Measurements from ENCODE around the gene PRIMA1.

The PRIMA1 gene

GRCh38 chr14:93799989-93800921 lies 12.0 kb upstream of the PRIMA1 start:
- TF ChIP-seq CTCF (IDR thresholded peaks at IDR 0.05; ENCODE audit: low read depth, low read length) = no peak
- no peak overlapping the region for H3K27ac ChIP-seq
- DNase-seq = no peak

GRCh38 chr14:93799617-93799988 lies 11.3 kb upstream of the PRIMA1 start:
- H3K4me3 ChIP-seq (ENCODE audit: low read depth, low read length) = no peak overlapping the region

More at GRCh38 chr14:93799989-93800921, 12.0 kb upstream of the PRIMA1 start:
- H3K36me3 ChIP-seq = no peaks in the 10 kb centered on the region
- H3K27me3 ChIP-seq (ENCODE audit: insufficient read depth, low read depth, severe bottlenecking) = no peaks in the 10 kb centered on the region
- no peak overlapping the region for H3K4me3 ChIP-seq (ENCODE audit: low read depth, low read length)
- no peaks in the 10 kb centered on the region for H3K9me3 ChIP-seq (ENCODE audit: severe bottlenecking)

GRCh38 chr14:93797536-93797935 lies 9.3 kb upstream of the PRIMA1 start:
- no peak for TF ChIP-seq CTCF (IDR thresholded peaks at IDR 0.05; ENCODE audit: low read depth, low read length)
- no peaks in the 10 kb centered on the region for H3K9me3 ChIP-seq (ENCODE audit: severe bottlenecking)
- no peak for DNase-seq
- H3K36me3 ChIP-seq = no peaks in the 10 kb centered on the region
- no peaks in the 10 kb centered on the region for H3K27me3 ChIP-seq (ENCODE audit: insufficient read depth, low read depth, severe bottlenecking)
- H3K4me3 ChIP-seq (ENCODE audit: low read depth, low read length) = no peak overlapping the region
- no peak overlapping the region for H3K27ac ChIP-seq

More at GRCh38 chr14:93799617-93799988, 11.3 kb upstream of the PRIMA1 start:
- Histone ChIP-seq H3K27me3 (ENCODE audit: insufficient read depth, low read depth, severe bottlenecking) (no peaks in the 10 kb centered on the region), H3K36me3 (no peaks in the 10 kb centered on the region), H3K9me3 (ENCODE audit: severe bottlenecking) (no peaks in the 10 kb centered on the region), H3K27ac (no peak overlapping the region)
- TF ChIP-seq CTCF (IDR thresholded peaks at IDR 0.05; ENCODE audit: low read depth, low read length) = no peak
- no peak for DNase-seq

GRCh38 chr14:93797071-93797470 lies 8.8 kb upstream of the PRIMA1 start:
- Histone ChIP-seq H3K27me3 (ENCODE audit: insufficient read depth, low read depth, severe bottlenecking) (no peaks in the 10 kb centered on the region), H3K36me3 (no peaks in the 10 kb centered on the region), H3K9me3 (ENCODE audit: severe bottlenecking) (no peaks in the 10 kb centered on the region), H3K4me3 (ENCODE audit: low read depth, low read length) (no peak overlapping the region), H3K27ac (no peak overlapping the region)
- TF ChIP-seq CTCF (IDR thresholded peaks at IDR 0.05; ENCODE audit: low read depth, low read length) = no peak
- DNase-seq = no peak

- Histone ChIP-seq H3K9me3 (ENCODE audit: severe bottlenecking) (no peaks in the 10 kb centered on the region), H3K27me3 (ENCODE audit: insufficient read depth, low read depth, severe bottlenecking) (no peaks in the 10 kb centered on the region), H3K27ac (no peak overlapping the region), H3K36me3 (no peaks in the 10 kb centered on the region), H3K4me3 (ENCODE audit: low read depth, low read length) (no peak overlapping the region)
- no peak for TF ChIP-seq CTCF (IDR thresholded peaks at IDR 0.05; ENCODE audit: low read depth, low read length)
- no peak for DNase-seq
Measured at GRCh38 chr14:93794756-93795155, 6.5 kb upstream of the PRIMA1 start.
